Liver (tissue), 9 donors: ENCODE results near the gene TBCCD1. TPM values are rescaled to one million over a fixed set of nuclear protein-coding genes. Genes with fewer than 3 reads are reported as not detected.

Source experiments
- DNase-seq: peaks from one replicate; pipeline ENCODE4 v3.0.0-alpha.2; 2017; ENCODE audit warnings: low spot score
- H3K27ac ChIP-seq, 2 donors: one replicate each; pipeline ENCODE4 v1.7.0; 2013; ENCODE audit warnings: inconsistent platforms in 2 of 2, low read length in 2 of 2, control low read depth in 1 of 2, low read depth in 1 of 2, mild to moderate bottlenecking in 1 of 2
- H3K27me3 ChIP-seq, 4 donors: one replicate each; pipeline versions ENCODE4 v1.6.1 to v1.7.0; 2013; ENCODE audit warnings: low read length in 3 of 4, inconsistent platforms in 1 of 4, mild to moderate bottlenecking in 1 of 4, moderate library complexity in 1 of 4; ENCODE audit not compliant: control insufficient read depth in 4 of 4, insufficient read depth in 4 of 4
- H3K36me3 ChIP-seq, 4 donors: one replicate each; pipeline versions ENCODE4 v1.6.1 to v1.7.0; 2013; ENCODE audit warnings: low read length in 3 of 4, mild to moderate bottlenecking in 3 of 4, low read depth in 1 of 4, moderate library complexity in 1 of 4; ENCODE audit not compliant: control insufficient read depth in 4 of 4, insufficient read depth in 3 of 4
- H3K4me1 ChIP-seq, 4 donors: one replicate each; pipeline versions ENCODE4 v1.6.1 to v1.7.0; 2013; ENCODE audit warnings: low read length in 3 of 4, mild to moderate bottlenecking in 3 of 4, moderate library complexity in 1 of 4; ENCODE audit not compliant: control insufficient read depth in 4 of 4, insufficient read depth in 4 of 4
- H3K4me3 ChIP-seq, 3 donors: one replicate each; pipeline versions ENCODE4 v1.6.1 to v1.7.0; 2013; ENCODE audit warnings: low read length in 3 of 3, control low read depth in 1 of 3, low read depth in 1 of 3, mild to moderate bottlenecking in 1 of 3
- H3K9ac ChIP-seq, 2 donors: one replicate each; pipeline ENCODE4 v1.7.0; 2013; ENCODE audit warnings: low read length in 2 of 2, mild to moderate bottlenecking in 2 of 2, moderate library complexity in 2 of 2, control low read depth in 1 of 2, low read depth in 1 of 2
- H3K9me3 ChIP-seq, 4 donors: one replicate each; pipeline versions ENCODE4 v1.6.1 to v1.7.0; 2013; ENCODE audit warnings: low read length in 3 of 4; ENCODE audit not compliant: control insufficient read depth in 4 of 4
- CTCF ChIP-seq: fragments of 150-350 bp; IDR thresholded peaks from 2 replicates; pipeline ENCODE4 v1.5.1; 2017; ENCODE audit warnings: improper control_type of control experiment, low read depth, low read length; ENCODE audit not compliant: missing input control
- FOXA1 ChIP-seq: IDR thresholded peaks from 2 replicates; pipeline ENCODE4 v1.6.1; 2016; ENCODE audit warnings: antibody characterized with exemption
- HNF4A ChIP-seq, 2 donors: conservative IDR thresholded peaks; 2 replicates each; pipeline ENCODE4 v1.6.1; 2016; ENCODE audit warnings: antibody characterized with exemption in 2 of 2, mild to moderate bottlenecking in 2 of 2
- MAX ChIP-seq: IDR thresholded peaks from 2 replicates; pipeline ENCODE4 v1.6.1; 2016; ENCODE audit warnings: antibody characterized with exemption
- NR2F2 ChIP-seq: IDR thresholded peaks from 2 replicates; pipeline ENCODE4 v1.6.1; 2016; ENCODE audit warnings: antibody characterized with exemption
- REST ChIP-seq: IDR thresholded peaks from 2 replicates; pipeline ENCODE4 v1.6.1; 2016; ENCODE audit warnings: antibody characterized with exemption, mild to moderate bottlenecking
- SP1 ChIP-seq: IDR thresholded peaks from 2 replicates; pipeline ENCODE4 v1.6.1; 2018; ENCODE audit warnings: antibody characterized with exemption, mild to moderate bottlenecking
- ZBTB33 ChIP-seq: IDR thresholded peaks from 2 replicates; pipeline ENCODE4 v1.6.1; 2016; ENCODE audit warnings: antibody characterized with exemption
- WGBS: extraction: QIAGEN DNeasy Blood & Tissue Kit; methylation state at CpG from one replicate; pipeline ENCODE4 v1.1.7; 2013; 5-methylcytosine and 5-hydroxymethylcytosine counted together
- polyA plus RNA-seq, 2 donors: library from polyadenylated mRNA; stranded (reverse) in 1 of 2; unstranded in 1 of 2; fragments of 200-250 nt in 1 of 2; fragments of >200 nt in 1 of 2; fragmentation: Nextera tagmentation in 1 of 2; extraction: Ambion mirVana in 1 of 2; gene quantifications; one replicate each; pipeline versions ENCODE4 v1.2.1 to v1.2.3, GENCODE V29; 2013 to 2015
- total RNA-seq, 2 donors: library from RNA; depleted of rRNA; stranded (reverse); fragments of >200 nt; gene quantifications; one replicate each; pipeline ENCODE4 v1.2.3, GENCODE V29; 2014
- donor health status: healthy.
- donor health status: healthy.
- donor health status: healthy.
- donor health status: healthy.
- donor health status: healthy.

TBCCD1 gene
- total and polyA plus RNA-seq, 4 donors, result 4.9 to 16.2 (median 10.6) TPM

- DNase-seq, result no peak
- peaks cover 14 to 76% (median 54%) of the 10 kb centered on the region in 4 donors for H3K4me1 ChIP-seq
- H3K9ac ChIP-seq, result no peak overlapping the region
- no peaks in the 10 kb centered on the region for H3K9me3 ChIP-seq
- no peaks in the 10 kb centered on the region for H3K27me3 ChIP-seq
- peak overlapping the region; percentile 78 to 84 for H3K27ac ChIP-seq
- 45% methylated on average over 11 of the region's 11 CpGs for WGBS
- no peaks in the 10 kb centered on the region for H3K36me3 ChIP-seq
- TF ChIP-seq ZBTB33 (no peak), MAX (peak; percentile 24), SP1 (no peak), CTCF (no peak), REST (no peak), FOXA1 (no peak)
- no peak overlapping the region for H3K4me3 ChIP-seq
Observed at GRCh38 chr3:186598108-186598784, 31.1 kb upstream of the TBCCD1 start.

GRCh38 chr3:186596568-186597287 lies 29.6 kb upstream of the TBCCD1 start:
- 71% methylated on average over 17 of the region's 17 CpGs for WGBS
- no peaks in the 10 kb centered on the region for H3K27me3 ChIP-seq
- no peaks in the 10 kb centered on the region for H3K36me3 ChIP-seq
- no peak overlapping the region for H3K9ac ChIP-seq
- H3K4me1 ChIP-seq, result peaks cover 14 to 65% (median 47%) of the 10 kb centered on the region in 4 donors
- H3K9me3 ChIP-seq, result no peaks in the 10 kb centered on the region
- no peak for DNase-seq
- TF ChIP-seq NR2F2 (no peak), MAX (no peak), HNF4A (conservative IDR thresholded peaks at IDR 0.05) (no peak), REST (peak; percentile 82)
- H3K27ac ChIP-seq, result peak overlapping the region; percentile 27 to 32
- no peak overlapping the region for H3K4me3 ChIP-seq
